NCI-H82 treated with DMSO at 0.1 percent for 48 hours (cell line): ENCODE data around the gene SMPDL3B.
A peak's percentile ranks its signal among the peaks of the same experiment; 100 is the strongest.

Source experiments
- DNase-seq: peaks from one replicate; lab custom pipeline; 2025; ENCODE audit not compliant: unreplicated experiment; lab: John Stamatoyannopoulos, UW

SMPDL3B gene

DNA sequence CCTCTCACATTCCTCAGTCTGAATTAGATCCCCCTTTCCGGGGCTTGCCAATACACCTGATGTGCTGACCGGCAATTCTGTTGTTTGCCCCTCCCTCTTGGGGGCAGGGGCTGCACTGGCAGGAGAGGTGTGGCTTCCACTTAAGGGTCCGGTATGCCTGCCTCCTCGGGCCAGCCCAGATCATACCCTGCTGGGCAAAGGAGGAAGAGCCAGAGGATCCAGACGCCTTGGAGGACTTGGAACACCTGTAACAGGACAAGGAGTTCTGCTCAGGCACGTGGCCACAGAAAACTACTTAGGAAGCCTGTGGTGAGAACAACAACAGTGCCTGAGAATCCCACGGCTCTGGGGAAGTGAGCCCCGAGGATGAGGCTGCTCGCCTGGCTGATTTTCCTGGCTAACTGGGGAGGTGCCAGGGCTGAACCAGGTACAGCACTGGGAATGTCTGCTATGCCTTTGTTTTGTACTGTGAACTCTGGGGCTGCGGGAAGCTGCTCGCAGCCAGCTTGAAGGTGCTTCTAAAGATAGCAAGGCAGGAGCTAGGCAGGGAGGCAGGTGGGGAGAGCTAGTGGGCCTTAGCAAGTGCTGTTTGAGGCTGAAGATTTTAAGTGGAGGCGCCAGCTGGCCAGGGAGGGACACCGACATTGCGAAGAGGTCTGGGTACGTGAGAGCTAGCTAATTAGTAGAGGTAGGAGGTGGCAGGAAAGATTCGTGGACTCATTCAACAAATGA lies at the start of gene SMPDL3B:
Gene SMPDL3B, plus strand, starts transcription at position 183 of the 732 bp plus-strand sequence. Its CDS starts 184 bp downstream, at position 367.
- DNase-seq, result peak; percentile 22

DNA sequence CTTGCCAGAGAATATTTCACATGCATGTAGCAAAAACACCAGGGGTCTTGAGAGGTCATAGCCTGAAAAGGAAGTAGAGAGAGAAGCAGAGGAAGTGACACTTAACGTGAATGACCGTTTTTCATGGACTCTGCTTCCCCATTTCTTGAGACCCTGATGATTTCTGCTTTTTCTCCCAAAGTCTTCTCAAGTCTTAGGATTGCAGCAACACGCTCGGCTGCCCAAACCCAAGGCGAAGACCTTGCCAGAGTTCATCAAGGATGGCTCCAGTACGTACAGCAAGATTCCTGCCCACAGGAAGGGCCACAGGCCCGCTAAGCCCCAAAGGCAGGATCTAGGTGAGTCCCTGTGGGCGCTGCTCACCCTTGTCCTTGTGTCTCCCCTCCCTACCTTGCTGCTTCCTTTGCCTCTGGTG lies 49.7 kb upstream of the SMPDL3B start:
- no peak for DNase-seq

GRCh38 chr1:27885621-27886352 lies 49.0 kb upstream of the SMPDL3B start:
- DNase-seq, result no peak

DNA sequence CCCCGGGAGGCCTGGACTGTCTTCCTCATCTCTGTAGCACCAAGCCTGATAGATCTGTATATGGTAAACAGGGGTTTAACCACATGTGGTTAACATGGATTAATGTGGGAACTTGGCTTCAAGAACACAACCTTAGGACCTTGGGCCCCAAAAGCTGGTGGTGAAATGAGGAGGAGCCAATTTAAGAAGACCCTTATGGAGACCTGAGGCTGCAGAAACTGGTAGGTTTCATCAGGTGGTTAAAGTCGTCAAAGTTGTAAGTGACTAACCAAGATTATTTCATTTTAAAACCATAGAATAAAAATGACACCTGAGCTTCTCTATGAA lies 48.5 kb upstream of the SMPDL3B start:
- DNase-seq, result no peak

DNA sequence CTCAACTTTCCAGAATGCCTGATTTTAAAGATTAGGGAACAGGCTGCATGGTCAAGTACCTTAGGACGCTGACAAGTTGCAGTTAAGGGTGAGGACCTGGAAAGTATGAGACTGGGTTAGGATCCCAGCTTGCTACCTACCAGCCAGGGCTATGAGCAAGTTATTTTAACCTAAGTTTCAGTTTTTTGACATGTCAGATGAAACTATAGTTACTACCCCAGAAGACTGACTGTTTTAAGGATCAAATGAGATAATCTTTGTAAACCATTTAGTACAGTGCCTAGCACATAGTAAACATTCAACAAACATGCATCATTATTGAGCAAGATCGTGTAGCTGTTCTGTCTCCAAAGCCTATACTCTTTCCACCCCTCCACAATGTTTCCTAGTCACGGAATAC lies 48.1 kb upstream of the SMPDL3B start:
- DNase-seq, result no peak

GRCh38 chr1:27887215-27888021 lies 47.4 kb upstream of the SMPDL3B start:
- DNase-seq, result no peak

GRCh38 chr1:27889506-27889905 lies 45.3 kb upstream of the SMPDL3B start:
- no peak for DNase-seq

- DNase-seq, result no peak
These were observed 43.5 kb upstream of the SMPDL3B start for GRCh38 chr1:27891196-27891889.

DNA sequence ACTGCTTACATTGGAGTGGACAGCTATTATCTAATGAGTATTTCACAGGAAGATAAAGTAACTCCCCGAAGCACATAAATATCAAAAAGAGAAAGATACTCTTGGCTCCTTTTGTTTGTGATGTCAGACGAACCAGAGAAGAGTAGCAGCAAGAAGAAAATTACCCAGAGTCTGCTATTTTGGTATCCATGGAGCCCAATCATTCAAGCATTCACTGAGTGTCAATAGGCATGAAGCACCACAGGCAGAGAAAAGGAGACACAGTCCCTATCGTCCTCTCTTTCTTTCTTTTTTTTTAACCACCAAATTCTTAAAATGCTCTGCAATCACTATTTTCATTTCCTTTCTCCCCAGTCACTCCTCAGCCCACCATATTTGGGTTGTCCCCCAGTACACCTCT lies 40.3 kb upstream of the SMPDL3B start:
- DNase-seq, result no peak

- DNase-seq, result no peak
These were observed 28.0 kb upstream of the SMPDL3B start for GRCh38 chr1:27906759-27907158.

DNA sequence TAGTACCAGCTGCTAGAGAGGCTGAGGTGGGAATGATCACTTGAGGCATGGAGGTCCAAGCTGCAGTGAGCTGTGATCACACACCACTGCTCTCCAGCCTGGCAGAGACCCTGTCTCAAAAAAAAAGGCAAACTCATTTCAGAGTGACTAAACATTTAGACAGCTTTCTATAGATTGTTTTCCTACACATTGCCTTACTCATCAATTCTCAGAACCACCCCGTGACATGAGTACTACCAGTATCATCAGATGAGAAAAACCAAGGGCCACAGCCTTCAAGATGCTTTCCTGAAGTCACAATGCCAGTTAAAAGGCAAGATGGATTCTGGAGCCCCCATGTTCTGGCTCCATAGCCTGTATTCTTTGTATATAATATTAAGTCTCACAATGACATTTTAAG lies 22.4 kb upstream of the SMPDL3B start:
- no peak for DNase-seq

DNA sequence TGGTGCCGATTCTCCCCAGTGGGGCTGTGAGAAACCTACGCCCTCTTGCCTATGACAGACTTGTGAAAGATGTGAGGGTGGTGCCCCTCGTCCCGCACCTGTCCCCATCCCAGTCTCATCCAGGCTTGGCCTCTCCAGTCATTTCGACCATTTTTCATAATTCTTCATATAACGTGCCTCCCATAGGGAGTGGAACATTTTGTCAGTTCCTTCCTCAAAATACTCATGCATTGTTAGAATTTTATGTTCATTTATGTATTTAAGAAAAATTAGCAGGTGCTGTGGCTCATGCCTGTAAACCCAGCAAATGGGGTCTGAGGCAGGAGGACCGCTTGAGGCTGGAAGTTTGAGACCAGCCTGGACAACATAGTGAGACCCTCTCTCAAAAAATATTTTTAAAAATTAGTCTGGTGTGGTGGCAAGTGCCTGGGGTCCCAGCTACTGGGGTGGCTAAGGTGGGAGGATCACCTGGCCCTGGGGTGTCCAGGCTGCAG lies 19.7 kb upstream of the SMPDL3B start:
- DNase-seq, result no peak

DNA sequence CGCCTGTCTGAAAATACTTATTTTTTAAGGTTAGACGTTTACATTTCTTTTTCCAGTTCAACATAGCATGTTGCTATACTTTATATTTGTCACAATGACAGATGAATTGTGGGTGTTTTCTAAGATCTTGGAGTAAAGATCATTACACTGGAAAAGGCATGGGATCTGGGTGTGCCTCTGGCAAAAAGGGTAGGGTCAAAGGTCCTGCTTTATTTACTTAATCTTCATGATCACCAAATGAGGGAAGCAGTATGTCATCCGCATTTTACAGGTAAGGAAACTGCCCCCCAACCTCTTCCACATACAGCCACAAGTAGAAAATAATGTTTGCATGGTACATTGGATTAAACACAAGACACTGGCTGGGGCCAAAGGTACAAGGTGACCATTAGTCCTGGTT lies 12.5 kb upstream of the SMPDL3B start:
- DNase-seq, result no peak

GRCh38 chr1:27928216-27928954 lies 6.4 kb upstream of the SMPDL3B start:
- no peak for DNase-seq

DNA sequence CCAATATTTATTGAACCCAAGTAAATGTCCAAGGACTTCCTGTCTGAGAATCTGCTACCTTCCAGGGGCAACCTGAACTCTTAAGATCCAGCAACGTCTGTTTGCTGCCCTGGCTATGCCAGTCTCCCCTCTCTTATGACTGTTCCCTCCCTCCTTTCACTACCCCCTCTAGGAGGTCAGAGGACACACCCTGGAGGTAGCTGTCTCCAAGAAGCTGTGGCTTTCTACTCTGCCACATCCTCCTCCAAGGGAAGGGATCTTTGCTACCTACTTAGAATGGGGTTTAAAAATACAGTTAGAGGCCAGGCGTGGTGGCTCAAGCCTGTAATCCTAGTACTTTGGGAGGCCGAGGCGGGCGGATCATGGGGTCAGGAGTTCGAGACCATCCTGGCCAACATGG lies 3.6 kb upstream of the SMPDL3B start:
- no peak for DNase-seq

GRCh38 chr1:27931759-27932158 lies 3.0 kb upstream of the SMPDL3B start:
- DNase-seq, result no peak

GRCh38 chr1:27935721-27936120 lies 921 bp downstream of the SMPDL3B start:
- no peak for DNase-seq

GRCh38 chr1:27936370-27936769 lies 1.6 kb downstream of the SMPDL3B start:
- DNase-seq, result no peak

GRCh38 chr1:27937524-27937836 lies 2.7 kb downstream of the SMPDL3B start:
- no peak for DNase-seq

DNA sequence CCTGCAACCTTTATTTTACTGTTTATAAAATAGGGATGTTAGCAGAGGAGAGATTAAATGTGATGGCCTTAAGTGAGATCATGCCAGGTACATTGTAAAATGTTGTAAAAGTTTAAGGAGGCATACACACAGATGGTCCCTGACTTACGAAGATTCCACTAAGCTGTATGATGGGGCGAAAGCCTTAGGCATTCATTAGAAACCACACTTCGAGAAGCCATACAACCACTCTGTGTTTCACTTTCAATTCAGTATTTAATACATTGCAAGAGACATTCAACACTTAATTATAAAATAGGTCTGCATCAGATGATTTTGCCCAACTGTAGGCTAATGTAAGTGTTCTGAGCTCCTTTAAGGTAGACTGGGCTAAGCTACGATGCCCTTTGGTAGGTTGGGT lies 3.7 kb downstream of the SMPDL3B start:
- no peak for DNase-seq

DNA sequence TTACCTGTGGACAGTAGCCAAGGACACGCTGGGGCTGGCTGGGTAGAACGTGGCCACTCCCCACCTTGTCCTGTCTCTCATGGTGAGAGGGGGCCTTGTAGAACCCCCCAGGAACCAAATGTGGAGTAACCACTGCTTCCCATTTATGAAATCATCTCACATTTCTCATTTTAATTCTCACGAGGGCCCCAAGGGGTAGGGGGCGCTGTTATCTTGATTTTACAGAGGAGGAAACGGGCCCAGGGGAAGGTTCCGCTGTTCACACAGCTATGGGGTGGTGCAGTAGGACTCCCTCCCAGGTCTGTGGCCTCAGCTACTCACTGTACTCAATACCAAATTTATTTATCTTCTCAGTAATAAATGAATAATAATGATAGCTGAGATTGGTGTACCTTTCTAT lies 5.5 kb downstream of the SMPDL3B start:
- peak; percentile 24 for DNase-seq
